HG03521 (cell line): Measurements from ENCODE around the gene IQSEC1.

ENCODE experiments used
- ATAC-seq: cut with Tn5 transposase; IDR thresholded peaks from one replicate; pipeline ENCODE4 v1.9.1; 2021; ENCODE audit warnings: mild to moderate bottlenecking, moderate library complexity; ENCODE audit not compliant: unreplicated experiment

IQSEC1 gene

DNA sequence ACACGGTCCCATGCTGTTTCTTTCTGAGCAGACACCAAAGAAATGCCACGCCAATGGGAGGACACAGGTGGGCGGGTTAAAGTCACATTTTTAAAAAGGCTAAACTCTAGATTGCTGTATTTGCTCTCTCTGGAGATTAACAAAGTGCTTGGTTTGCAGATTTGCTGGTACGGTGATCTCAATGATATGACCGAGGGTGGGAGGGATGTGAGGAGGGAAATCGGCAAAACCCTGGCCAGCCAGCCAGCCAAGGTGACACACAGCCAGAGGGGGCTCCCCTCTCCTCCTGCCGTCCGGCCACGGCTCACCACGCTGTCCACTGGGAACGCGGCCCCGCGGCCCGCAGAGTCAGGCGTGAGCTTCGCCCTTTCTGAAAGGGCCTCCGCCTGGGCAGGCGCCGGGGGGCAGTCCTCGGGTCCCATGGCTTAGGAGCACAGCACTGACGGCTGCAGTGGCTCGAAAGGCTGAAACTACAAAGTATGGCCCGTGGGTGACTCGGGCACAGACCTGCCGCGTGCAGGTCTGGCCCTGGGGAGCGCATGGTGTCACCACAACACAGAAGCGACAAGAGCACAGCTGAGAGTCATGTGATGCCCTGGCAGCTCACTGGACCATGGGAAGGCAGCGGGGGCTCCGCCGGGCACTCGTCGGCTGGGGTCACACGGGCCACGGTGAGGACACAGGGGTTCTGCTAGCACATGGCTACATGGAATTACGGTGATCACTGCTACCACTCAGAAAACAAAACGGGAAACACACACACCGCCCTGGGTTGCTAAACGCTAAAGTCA, 174.1 kb downstream of the IQSEC1 start:
- ATAC-seq: no peak

DNA sequence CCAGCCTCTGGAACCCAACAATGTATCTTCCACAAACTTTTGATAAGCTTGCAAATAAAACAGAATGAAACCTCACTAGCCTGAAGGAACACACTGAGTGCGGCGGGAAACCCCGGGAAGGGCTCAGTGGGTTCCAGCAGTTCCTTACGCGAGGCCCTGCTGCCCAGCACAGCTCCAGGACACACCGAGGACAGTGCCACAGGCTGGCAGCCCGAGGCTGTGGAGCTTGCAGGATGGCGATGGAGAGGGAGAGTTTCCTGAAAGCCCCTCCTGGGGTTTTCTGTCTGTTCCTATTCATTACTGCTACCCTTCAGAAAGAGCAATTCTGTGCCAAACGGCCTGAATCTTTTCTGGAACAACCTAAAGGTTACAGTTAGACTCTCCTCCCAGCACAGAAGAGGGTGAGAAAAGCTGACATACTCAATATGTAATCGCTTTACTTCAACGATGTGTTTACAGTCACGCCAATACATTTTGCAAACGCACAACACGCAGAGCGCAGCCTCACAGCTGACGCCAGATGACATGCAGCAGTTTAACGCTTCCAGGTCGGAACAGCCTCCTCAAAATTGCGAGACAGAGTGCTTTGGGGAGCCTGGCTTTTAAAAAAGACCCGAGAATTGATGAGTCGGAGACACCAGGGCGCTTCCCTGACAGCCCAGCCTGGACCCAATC, 174.8 kb downstream of the IQSEC1 start:
- no peak for ATAC-seq

DNA sequence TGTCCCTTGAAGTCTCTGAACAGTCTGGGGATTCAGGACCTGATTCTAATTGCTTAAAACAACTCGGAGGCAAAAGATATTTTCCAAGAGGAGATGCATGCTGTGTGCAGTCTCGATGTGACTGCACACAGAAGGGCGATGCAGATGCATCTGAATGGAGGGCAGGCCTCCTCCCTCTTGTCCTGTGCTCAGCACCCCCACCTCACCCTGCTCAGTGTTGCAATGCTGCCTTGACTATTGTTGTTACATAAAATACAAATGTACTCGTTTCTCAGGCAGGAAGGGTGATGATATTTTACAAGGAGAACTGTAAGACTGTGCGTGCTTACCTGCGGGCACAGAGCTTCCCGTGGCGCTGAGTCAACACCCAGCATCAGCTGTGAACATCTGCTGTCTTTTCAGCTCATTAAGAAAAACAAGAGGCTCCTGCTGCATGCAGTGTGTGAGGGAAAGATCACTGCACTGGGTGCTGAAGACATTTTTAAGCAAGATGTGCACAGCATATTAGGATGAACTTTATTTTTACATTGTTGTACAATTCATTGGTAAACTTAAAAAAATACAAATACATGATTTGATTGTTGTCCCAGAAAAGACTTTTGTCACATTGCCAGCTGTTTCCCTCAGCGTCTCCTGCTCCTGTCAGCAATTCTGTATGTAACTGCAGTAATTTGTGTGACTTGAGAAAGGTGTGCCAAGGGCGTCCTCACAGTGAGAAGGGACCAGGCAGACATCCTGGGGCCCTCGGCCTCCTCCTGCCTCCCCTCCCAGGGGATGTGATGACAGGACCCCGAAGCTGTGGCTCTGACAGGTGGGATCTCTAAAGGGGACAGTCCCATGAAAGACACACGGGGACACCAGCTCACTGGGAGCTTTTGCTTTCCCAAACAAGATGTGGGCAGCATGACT, 175.6 kb downstream of the IQSEC1 start:
- ATAC-seq: no peak

DNA sequence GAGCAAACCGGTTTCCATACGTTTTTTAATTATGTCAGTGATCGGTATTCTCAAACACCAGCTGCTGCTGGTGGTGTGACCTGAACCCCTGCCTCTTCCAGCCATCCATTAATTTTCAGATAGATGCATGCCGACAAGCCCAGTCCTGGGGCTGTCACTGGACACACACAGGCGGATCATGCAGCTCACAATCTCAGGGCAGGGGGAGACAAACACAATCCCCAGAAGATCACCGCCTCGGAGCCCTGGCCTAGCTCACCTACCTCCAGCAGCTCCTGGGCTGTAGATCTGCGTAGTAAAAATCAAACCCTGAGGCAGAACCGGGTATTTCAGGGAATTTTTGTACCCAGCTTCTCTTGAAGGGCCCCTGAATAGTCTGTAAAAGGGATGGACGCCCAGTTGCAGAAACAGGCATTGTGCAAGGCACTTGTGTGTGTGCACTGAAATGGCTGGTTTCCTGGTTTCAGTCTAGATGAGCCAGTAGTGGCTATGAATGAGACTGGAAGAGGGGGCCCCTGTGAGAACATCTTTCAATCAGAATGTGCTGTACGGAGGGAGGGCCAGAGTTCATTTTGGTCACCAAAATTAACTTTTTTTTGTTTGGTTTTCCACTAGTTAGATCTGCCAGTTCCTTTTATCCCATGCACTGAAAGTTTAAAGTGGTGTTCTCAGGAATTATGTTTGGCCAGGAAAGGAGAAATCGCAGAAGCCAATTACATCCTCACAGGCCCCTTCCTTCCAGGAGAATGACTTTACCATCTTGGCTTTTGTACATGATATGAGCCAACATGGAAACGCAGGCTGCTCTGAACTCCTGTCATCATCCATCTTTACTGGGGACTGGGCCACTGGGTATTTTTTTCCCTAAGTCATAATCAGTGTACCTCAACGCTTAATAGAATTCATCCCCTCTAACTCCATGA, 176.9 kb downstream of the IQSEC1 start:
- no peak for ATAC-seq

DNA sequence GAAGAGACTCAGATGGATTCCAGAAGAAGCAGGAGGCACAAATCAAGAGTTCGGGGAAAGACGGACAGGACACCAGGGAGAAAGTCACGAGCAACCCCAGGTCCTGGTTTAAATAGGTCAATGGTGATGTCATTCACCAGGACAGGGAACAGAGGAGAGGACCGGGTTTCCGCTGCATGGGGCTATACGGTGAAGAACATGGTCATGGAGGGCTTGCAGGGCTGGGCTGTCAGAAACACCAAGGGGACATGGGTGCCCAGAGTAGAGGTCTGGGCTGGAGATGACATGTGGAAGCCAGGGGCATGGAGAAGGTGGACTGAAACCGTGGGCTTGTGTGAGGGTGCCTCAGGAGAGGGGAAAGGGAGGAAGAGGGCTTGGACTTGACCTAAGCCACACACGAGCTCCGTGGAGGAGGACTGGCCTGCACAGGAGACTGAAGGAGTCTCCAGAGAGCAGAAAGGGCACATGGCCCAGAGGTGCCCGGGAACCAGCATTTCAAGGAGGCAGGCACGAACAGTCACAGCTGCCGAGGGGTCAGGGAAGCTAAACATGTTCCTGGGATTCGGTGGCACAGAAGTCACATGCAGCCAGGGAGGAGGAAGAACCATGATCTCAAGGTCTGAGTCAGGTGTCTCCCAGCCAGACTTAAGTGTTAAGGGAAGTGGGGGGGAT, 177.7 kb downstream of the IQSEC1 start:
- no peak for ATAC-seq

DNA sequence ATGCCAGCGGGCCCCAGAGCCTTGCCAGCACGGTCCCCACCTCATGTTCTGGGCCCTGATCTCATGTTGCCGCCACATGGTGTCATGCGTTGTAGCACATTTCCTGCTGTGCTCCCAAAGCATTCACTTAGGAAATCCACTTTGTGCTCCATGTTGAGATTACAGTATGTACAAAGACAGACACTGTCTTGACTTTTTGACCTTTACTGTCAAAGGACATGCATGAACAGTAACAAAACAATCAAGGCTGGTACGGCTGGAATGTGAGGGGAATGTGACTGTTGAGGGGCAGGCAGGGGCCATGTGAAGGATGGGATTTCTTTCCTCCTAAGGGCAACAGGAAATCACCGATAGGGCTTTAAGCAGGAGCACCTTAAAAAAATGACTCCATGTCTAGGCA, 178.6 kb downstream of the IQSEC1 start:
- no peak for ATAC-seq

DNA sequence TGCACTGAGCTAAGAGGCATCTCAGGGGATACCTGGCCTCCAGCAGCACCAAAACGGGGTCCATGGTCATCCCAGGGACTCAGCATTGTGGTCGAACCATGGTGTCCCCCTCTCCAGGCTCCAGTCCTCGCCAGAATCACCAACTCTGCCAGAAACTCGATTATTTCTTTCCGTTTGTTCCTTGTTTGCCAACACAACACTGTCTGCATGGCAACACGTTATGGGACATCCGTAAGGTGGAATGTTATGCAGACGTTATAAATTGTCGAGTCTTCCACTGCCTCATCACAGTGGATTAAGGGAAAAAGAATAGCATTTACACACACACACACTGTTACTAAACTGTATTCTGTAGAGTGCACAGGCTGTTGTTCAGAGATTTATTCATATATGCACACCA, 179.4 kb downstream of the IQSEC1 start:
- no peak for ATAC-seq

DNA sequence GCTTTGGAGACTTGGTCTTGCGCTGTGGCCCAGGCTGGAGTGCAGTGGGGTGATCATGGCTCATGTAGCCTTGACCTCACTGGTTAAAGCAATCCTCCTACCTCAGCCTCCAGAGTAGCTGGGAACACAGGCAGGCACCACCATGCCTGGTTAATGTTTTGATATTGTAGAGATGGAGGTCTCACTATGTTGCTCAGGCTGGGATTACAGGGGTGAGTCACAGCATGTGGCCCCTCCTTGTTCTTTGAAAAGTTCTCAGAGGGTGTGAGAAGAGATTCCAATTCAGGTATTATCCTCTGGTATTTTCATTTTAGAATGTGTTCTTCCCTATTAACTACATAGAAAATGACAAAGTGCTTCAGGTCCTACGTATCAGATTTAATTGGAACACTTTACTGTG, 180.0 kb downstream of the IQSEC1 start:
- no peak for ATAC-seq

DNA sequence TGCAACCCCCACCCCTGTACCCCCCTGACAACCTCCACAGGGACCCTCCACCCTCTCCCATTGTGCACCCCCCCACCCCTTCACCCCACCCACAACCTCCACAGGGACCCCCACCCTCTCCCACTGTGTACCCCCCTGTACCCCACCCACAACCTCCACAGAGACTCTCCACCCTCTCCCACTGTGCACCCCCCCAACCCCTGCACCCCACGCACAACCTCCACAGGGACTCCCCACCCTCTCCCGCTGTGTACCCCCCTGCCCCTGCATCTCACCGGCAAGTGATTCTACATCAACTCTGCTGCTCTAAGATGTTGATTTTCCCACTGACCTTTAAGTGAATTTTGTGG, 180.4 kb downstream of the IQSEC1 start:
- no peak for ATAC-seq

DNA sequence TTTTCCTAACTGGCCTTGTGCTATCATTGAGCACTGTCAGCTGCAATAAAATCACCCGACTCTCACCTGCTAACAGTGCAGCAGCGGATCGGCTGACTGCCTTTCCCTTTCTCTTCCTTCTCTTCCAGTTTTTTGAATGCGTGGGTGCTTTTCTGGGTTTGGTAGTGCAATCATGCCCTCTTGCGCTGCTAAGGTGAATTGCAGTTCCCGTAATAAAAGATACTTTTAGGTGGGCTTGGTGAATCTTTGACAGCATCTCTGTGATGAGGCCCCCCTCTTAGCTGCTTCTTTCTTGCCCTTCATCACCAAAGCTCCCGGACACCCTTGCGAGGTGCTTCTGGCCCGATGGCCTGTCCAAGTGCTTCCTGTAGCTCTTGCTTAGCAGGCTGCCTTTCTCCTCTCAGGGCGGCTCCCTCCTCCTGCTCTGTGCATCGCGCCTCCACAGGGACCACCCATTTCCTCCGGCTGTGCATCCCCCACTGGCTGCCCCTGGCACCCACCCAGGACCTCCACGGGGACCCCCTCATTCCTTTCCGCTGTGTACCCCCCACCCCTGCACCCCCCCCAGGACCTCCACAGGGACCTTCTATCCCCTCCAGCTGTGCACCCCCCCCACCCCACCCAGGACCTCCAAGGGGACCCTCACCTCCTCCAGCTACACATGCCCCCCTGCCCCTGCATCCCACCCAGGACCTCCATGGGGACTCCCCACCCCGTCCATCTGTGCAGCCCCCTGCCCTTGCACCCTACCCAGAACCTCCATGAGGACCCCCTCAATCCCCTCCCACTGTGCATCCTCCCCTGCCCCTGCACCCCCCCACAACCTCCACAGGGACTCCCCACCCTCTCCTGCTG, 181.0 kb downstream of the IQSEC1 start:
- ATAC-seq: no peak

DNA sequence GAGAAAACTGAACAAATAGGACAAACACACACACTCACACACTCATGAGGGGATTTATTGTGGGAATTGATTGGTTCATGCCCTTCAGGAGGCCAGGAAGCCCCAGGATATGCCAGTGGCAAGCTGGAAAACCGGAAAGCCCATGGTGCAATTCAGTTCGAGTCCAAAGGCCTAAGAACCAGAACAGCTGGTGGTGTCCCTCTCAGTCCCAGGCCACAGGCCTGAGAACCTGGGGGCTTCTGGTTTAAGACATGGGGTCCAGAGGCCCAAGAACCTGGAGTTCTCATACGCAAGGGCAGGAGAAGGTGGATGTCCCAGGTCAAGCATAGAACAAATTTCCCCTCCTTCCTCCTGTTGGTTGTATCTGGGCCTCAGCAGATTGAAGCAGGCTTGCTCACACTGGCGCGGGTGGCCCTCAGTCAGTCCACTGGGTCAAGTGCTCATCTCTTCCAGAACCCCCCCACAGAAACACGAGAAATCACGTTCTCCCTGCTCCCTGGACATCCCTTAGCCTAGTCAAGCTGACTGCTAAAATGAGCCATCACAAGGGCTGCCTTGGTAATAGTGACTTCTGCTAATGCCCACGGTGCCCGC, 181.7 kb downstream of the IQSEC1 start:
- no peak for ATAC-seq

DNA sequence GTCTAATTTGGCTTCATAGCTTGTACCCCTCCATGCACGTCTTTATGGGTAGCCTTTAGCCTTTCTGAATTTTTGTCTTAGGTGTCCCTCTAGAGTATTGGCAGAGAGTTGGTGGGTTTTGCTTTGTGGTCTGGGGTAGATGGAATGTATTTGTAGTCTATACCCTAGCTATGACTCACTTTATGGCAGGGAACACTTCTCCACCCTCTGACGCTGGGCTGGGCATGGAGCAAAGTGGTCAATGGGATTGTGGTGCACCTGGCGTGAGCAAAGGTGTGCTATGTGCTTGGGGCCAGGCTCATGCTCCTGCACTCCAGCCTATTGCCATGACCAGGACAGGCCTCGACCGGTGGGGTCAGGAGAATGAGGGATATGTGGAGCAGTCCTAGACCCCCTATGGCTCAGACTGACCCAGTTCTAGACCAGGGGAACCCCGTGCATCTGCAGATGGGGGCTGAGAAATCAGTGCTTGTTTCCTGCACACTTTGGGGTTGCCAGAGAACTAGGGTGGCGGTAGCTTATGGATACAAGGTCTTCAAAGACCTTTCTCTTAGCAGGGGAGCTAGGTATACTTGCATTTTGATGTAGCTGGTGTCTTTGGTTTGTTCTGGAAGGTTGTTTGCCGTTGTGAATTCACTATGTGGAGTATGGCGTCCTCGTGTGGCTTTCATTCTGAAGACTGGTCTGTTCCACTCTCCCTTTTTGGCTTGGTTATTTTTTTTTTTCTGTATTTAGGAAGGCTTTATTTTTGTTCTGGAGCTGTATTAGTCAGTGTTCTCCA, 182.4 kb downstream of the IQSEC1 start:
- ATAC-seq: no peak

DNA sequence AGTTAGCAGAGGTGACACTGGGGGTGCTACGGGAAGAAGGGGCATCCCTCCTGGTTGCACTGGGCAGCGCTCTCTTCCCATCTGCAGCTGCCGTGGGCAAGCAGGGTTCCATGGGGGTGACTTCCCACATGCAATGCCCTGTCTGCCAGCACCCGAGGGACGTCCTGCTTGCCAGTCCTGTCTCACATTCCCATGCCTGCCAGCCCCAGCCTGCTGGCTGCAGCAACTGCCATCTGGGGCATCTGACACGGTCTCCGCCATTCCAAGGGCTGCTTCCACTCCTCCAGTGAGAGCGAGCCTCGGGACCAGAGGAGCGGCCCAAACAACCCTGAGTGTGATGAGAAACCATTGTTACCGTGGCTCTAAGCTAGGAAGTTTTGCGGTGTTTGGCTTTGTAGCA, 186.5 kb downstream of the IQSEC1 start:
- ATAC-seq: no peak

DNA sequence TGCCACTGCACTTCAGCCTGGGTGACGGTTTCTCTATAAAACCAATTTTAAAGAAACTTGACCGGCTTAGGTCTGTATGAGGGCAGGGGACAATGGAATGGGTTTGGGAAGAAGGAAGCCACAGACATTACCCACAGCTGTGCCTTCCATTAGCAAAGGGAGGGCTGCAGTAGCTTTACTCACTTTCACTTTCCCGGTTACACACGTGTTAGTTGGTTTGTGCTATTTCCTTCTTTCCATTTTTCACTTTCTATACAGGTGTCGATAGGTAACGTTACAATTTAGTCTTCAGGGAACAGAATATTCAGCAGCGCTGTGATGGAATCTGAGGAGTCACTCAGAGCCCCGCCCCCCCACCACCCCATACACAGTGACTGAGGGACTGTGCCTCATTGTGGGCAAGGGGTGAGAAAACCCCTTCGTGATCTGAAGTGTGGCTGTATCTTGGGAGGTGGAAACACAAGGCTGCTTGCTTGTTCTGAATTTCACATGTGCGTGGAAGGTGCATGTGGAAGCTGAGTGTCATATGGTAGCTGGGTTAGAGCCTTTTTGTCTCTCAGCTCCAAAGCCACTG, 187.0 kb downstream of the IQSEC1 start:
- ATAC-seq: no peak

DNA sequence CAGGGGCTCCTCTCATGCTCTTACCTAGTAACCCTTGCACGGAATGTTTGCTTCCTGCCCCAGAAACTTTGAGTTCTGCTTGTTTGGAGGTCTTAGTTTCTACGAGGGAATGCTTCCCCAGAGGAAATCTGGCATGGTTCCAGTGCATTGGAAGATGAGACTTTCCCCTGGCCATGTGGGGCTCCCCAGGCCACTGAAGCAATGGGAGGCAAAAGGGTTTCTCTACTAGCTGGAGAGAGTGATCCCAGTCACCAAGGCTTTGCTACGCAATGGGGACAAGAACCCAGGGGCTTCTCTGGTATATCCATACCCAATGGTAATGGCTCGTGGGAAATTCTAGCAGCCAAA, 187.7 kb downstream of the IQSEC1 start:
- ATAC-seq: no peak

DNA sequence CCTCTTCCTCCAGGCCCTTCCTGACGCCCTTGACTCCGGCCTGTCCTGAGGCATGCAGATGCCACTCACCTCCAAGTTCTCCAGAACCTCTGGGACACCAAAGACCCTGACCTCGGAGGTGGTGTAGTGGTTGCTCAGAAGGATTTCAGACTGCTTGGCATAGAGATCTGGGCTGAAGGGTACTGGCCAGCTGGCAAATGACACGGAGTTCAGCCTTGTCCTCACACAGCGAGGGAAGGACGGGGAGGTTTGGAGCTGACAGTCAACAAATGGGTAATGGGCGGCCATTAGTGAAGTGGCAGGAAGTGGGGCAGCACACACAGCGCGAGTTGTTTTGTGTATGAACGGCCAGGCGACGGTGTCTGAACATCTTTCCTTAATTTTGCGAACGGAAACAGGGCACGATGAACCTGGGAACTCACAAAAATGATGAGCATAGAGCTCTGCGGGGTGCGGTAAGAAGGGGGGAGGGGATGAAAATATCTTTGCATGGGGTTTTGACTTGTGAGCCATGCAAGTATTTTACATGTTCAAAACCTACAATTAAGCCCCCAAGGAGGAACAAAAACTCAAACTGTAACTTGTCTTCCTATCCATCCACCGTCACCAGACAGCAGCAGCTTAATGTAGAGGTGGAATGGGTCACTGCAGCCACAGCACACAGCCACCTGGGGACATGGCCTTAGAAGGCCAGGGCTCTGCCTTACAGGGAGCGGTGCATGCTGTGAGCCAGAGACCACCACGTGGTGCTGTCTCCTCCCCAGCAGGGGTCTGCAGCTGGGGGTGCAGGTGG, 188.2 kb downstream of the IQSEC1 start:
- ATAC-seq: no peak

DNA sequence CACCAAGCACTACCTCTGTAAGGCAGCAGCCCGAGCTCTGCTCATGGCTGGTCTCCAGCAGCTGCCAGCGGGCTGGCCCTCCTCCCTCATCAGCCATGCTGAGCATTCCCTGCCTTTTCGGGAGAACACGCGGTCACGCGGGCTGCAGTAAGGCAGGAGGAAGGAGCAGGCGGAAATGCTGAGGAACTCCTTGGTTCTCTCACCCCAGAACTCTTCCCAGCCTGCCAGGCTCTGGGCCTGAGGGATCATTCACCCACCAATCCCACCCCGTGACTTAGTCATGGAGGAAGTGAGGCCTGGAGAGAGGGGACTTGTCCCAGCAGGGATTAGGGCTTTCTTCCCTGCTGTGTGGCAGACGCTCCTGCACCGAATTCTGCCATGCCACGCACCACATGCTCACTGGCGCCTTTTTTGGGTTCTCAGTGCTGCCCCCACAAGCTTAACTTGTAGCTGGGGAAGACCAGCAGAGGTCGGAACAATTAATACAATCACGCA, 189.0 kb downstream of the IQSEC1 start:
- no peak for ATAC-seq
